GM12878 (cell line): ENCODE data around the gene TGFB3. TPM values are rescaled to one million over a fixed set of nuclear protein-coding genes. Genes with fewer than 3 reads are reported as not detected.

ENCODE experiments used
- ATAC-seq: fragments of 200-7000 bp; cut with Tn5 transposase; 3 replicates; pipeline ENCODE4 v1.9.1; 2020; ENCODE audit warnings: mild to moderate bottlenecking, moderate library complexity
- BruUV-seq: library from RNA; stranded (reverse); fragments of 400-500 nt; replicated peaks from 2 replicates; lab custom pipeline; 2021; lab: Mats Ljungman, UMichigan
- CTCF ChIA-PET: fragments of 300-600 bp; sonication (Branson Sonifier 250); formaldehyde crosslinking; extraction: SDS; loops from one replicate; lab custom pipeline; 2021; ENCODE audit warnings: inconsistent platforms; lab: Yijun Ruan, JAX
- POLR2A ChIA-PET: fragments of 350-600 bp; formaldehyde crosslinking; extraction: SDS; loops from one replicate; lab custom pipeline; 2021; ENCODE audit warnings: inconsistent platforms; lab: Charles Lee
- RAD21 ChIA-PET: fragments of 300-600 bp; sonication (Branson Sonifier 250); formaldehyde crosslinking; loops from one replicate; lab custom pipeline; 2023; ENCODE audit warnings: antibody characterized with exemption; ENCODE audit not compliant: unreplicated experiment; lab: Charles Lee
- SMC1A ChIA-PET: fragments of 300-600 bp; sonication (Branson Sonifier 250); formaldehyde crosslinking; loops from one replicate; lab custom pipeline; 2023; ENCODE audit not compliant: unreplicated experiment, uncharacterized antibody; lab: Charles Lee
- DNase-seq: peaks from one replicate; pipeline ENCODE4 v3.0.0-alpha.2; 2011; ENCODE audit warnings: low read depth, low spot score
- FAIRE-seq: peaks from 3 replicates; lab custom pipeline; 2011; peaks lifted over from hg19 to GRCh38; lab: Jason Lieb, UNC
- H2AFZ ChIP-seq: 2 replicates; pipeline ENCODE4 v1.6.0; 2011; ENCODE audit warnings: low read depth, low read length, control low read depth; ENCODE audit not compliant: control insufficient read depth
- H3K27ac ChIP-seq: 2 replicates; pipeline ENCODE4 v1.5.1; 2011; ENCODE audit warnings: control low read depth; ENCODE audit not compliant: control insufficient read depth, insufficient read depth
- H3K27me3 ChIP-seq, 2 experiments: replicated peaks in 1 of 2; 2 replicates each; pipeline versions ENCODE4 v1.6.0 to v1.6.1; 2011; ENCODE audit warnings: low read length in 1 of 2; ENCODE audit not compliant: control insufficient read depth in 2 of 2, insufficient read depth in 2 of 2
- H3K36me3 ChIP-seq, 2 experiments: 2 replicates each; pipeline ENCODE4 v1.5.1; 2011; ENCODE audit warnings: low read length in 1 of 2; ENCODE audit not compliant: control insufficient read depth in 2 of 2, insufficient read depth in 2 of 2
- H3K4me1 ChIP-seq: 2 replicates; pipeline ENCODE4 v1.6.1; 2011; ENCODE audit warnings: mild to moderate bottlenecking, low read length, moderate library complexity, mixed read lengths; ENCODE audit not compliant: control insufficient read depth, insufficient read depth
- H3K4me2 ChIP-seq: 2 replicates; pipeline ENCODE4 v1.6.0; 2011; ENCODE audit warnings: control low read depth; ENCODE audit not compliant: control insufficient read depth, insufficient read depth
- H3K4me3 ChIP-seq: fragments of 200-600 bp; sonication (generic); 2 replicates; pipeline ENCODE4 v1.5.1; 2016
- H3K79me2 ChIP-seq: 2 replicates; pipeline ENCODE4 v1.6.0; 2011; ENCODE audit warnings: low read length; ENCODE audit not compliant: control insufficient read depth, insufficient read depth
- H3K9ac ChIP-seq: 2 replicates; pipeline ENCODE4 v1.8.0; 2011; ENCODE audit warnings: low read length, control low read depth, mixed read lengths; ENCODE audit not compliant: control insufficient read depth, insufficient read depth
- H3K9me3 ChIP-seq: replicated peaks from 3 replicates; pipeline ENCODE4 v1.5.1; 2011; ENCODE audit warnings: mild to moderate bottlenecking, low read length; ENCODE audit not compliant: control insufficient read depth, insufficient read depth
- H4K20me1 ChIP-seq: 2 replicates; pipeline ENCODE4 v1.6.0; 2011; ENCODE audit not compliant: control insufficient read depth, insufficient read depth
- BMI1 ChIP-seq: fragments of 450-650 bp; IDR thresholded peaks from 2 replicates; pipeline ENCODE4 v1.6.1; 2016; ENCODE audit warnings: mild to moderate bottlenecking, moderate library complexity, borderline replicate concordance
- CREB1 ChIP-seq: IDR thresholded peaks from 2 replicates; pipeline ENCODE4 v1.6.1; 2012; ENCODE audit warnings: low read depth, mild to moderate bottlenecking, inconsistent platforms
- EED ChIP-seq: sonication (generic); IDR thresholded peaks from 2 replicates; pipeline ENCODE4 v1.6.1; 2016; ENCODE audit warnings: antibody characterized with exemption, low read depth
- FOXK2 ChIP-seq: fragments of 450-650 bp; IDR thresholded peaks from 2 replicates; pipeline ENCODE4 v1.6.1; 2017; ENCODE audit warnings: mild to moderate bottlenecking, moderate library complexity
- KAT2A ChIP-seq: conservative IDR thresholded peaks from 2 replicates; pipeline ENCODE4 v1.6.1; 2011; ENCODE audit warnings: low read depth, low read length; ENCODE audit not compliant: control insufficient read depth
- ZNF207 ChIP-seq: fragments of 450-650 bp; IDR thresholded peaks from 2 replicates; pipeline ENCODE4 v1.6.1; 2014; ENCODE audit warnings: antibody characterized with exemption, mild to moderate bottlenecking, borderline replicate concordance
- WGBS: methylation state at CpG from one replicate; pipeline ENCODE4 v1.1.6; 2016; ENCODE audit warnings: low lambda C conversion rate; ENCODE audit not compliant: insufficient replicate concordance, insufficient coverage; ENCODE audit errors: missing lambda C conversion rate; 5-methylcytosine and 5-hydroxymethylcytosine counted together
- in situ Hi-C: fragments of 300-500 bp; cut with MboI; formaldehyde crosslinking; loops from 9 replicates; pipeline ENCODE4 v1.14.3; 2018; ENCODE audit warnings: mixed read lengths
- intact Hi-C: fragments of 100-400 bp; cut with micrococcal nuclease; formaldehyde crosslinking; loops from one replicate; pipeline ENCODE4 v1.14.2; 2022; ENCODE audit not compliant: unreplicated experiment
- polyA plus RNA-seq, 11 experiments: library from polyadenylated mRNA; depleted of rRNA in 4 of 11; unstranded in 6 of 11; stranded (reverse) in 5 of 11; fragments of >200 nt; fragmentation: Nextera tagmentation in 4 of 11; fragmentation: Illumina TruSeq in 1 of 11; extraction: Ambion mirVana in 4 of 11; extraction: Trizol in 1 of 11; gene quantifications; 1 replicate in 1 of 11; 2 replicates in 10 of 11; pipeline versions ENCODE4 v1.2.1 to v1.2.3, GENCODE V29; 2011 to 2016; ENCODE audit warnings: inconsistent platforms in 2 of 11, missing spikeins in 2 of 11, low read depth in 1 of 11
- total RNA-seq, 4 experiments: library from RNA; depleted of rRNA in 3 of 4; stranded (reverse); fragments of >200 nt in 3 of 4; fragmentation: Illumina TruSeq in 1 of 4; extraction: Trizol in 1 of 4; gene quantifications; 2 replicates each; pipeline versions ENCODE4 v1.2.1 to v1.2.3, GENCODE V29; 2013 to 2021
- TF ChIP-seq, protein P1 (sequence below): fragments of 450-650 bp; IDR thresholded peaks from 2 replicates; pipeline ENCODE4 v1.6.1; 2018; ENCODE audit warnings: mild to moderate bottlenecking, low read depth, moderate library complexity; ENCODE audit not compliant: partially characterized antibody

The TGFB3 gene
- total and polyA plus RNA-seq, 10 of the 15 experiments (the other 5 are each of a cell fraction or from before 2014, with no cell fraction given), result 0.27 to 2.6 (median 0.82) TPM

GRCh38 chr14:75939200-75939599 lies 42.6 kb downstream of the TGFB3 start:
- DNase-seq, result no peak
- in situ Hi-C loops, result no loop called here
- Histone ChIP-seq H3K9ac (no peak overlapping the region), H3K79me2 (no peaks in the 10 kb centered on the region), H3K4me2 (no peak overlapping the region), H3K27ac (no peak overlapping the region), H3K27me3 (no peaks in the 10 kb centered on the region), H3K4me3 (no peak overlapping the region), H3K9me3 (no peaks in the 10 kb centered on the region), H3K4me1 (no peaks in the 10 kb centered on the region), H2AFZ (no peak overlapping the region), H4K20me1 (no peaks in the 10 kb centered on the region), H3K36me3 (peaks cover 0 to under 1% of the 10 kb centered on the region in 2 experiments; a peak in 1 of 4 replicates)
- WGBS, result 0% methylated on average over 1 of the region's 1 CpG
- ChIA-PET SMC1A (interaction anchor here (0.6 to 1.1 kb wide), 2 partner anchors 193 to 230 kb away, joined by 3 to 4 read pairs; no protein-coding TSS in a partner anchor), CTCF (interaction anchor here (0.6 to 2.5 kb wide), 5 partner anchors 31 to 898 kb away, joined by 3 to 7 read pairs (median 4); partner anchors contain the start of gene TGFB3), POLR2A (no interaction called here), RAD21 (no interaction called here)
- no peak for ATAC-seq
- intact Hi-C loops, result no loop called here
- no TSS peak for BruUV-seq
- no peak for FAIRE-seq
- TF ChIP-seq ZNF207, result no peak
- no peak for TF ChIP-seq KAT2A
- no peak for TF ChIP-seq EED
- TF ChIP-seq BMI1, result no peak
- TF ChIP-seq, protein P1, sequence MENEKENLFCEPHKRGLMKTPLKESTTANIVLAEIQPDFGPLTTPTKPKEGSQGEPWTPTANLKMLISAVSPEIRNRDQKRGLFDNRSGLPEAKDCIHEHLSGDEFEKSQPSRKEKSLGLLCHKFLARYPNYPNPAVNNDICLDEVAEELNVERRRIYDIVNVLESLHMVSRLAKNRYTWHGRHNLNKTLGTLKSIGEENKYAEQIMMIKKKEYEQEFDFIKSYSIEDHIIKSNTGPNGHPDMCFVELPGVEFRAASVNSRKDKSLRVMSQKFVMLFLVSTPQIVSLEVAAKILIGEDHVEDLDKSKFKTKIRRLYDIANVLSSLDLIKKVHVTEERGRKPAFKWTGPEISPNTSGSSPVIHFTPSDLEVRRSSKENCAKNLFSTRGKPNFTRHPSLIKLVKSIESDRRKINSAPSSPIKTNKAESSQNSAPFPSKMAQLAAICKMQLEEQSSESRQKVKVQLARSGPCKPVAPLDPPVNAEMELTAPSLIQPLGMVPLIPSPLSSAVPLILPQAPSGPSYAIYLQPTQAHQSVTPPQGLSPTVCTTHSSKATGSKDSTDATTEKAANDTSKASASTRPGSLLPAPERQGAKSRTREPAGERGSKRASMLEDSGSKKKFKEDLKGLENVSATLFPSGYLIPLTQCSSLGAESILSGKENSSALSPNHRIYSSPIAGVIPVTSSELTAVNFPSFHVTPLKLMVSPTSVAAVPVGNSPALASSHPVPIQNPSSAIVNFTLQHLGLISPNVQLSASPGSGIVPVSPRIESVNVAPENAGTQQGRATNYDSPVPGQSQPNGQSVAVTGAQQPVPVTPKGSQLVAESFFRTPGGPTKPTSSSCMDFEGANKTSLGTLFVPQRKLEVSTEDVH, result no peak
- no peak for TF ChIP-seq FOXK2
- TF ChIP-seq CREB1, result no peak
